SIG-M5 (cell line): Measurements from ENCODE around the gene NEMP1.
"Not testable (repeated sequence)": the region's sequence is repeated elsewhere in the genome, so short reads cannot be mapped to it uniquely, and the experiment has no call there.

Source experiments
- DNase-seq: peaks from one replicate; lab custom pipeline; 2025; lab: John Stamatoyannopoulos, UW

The NEMP1 gene

DNA sequence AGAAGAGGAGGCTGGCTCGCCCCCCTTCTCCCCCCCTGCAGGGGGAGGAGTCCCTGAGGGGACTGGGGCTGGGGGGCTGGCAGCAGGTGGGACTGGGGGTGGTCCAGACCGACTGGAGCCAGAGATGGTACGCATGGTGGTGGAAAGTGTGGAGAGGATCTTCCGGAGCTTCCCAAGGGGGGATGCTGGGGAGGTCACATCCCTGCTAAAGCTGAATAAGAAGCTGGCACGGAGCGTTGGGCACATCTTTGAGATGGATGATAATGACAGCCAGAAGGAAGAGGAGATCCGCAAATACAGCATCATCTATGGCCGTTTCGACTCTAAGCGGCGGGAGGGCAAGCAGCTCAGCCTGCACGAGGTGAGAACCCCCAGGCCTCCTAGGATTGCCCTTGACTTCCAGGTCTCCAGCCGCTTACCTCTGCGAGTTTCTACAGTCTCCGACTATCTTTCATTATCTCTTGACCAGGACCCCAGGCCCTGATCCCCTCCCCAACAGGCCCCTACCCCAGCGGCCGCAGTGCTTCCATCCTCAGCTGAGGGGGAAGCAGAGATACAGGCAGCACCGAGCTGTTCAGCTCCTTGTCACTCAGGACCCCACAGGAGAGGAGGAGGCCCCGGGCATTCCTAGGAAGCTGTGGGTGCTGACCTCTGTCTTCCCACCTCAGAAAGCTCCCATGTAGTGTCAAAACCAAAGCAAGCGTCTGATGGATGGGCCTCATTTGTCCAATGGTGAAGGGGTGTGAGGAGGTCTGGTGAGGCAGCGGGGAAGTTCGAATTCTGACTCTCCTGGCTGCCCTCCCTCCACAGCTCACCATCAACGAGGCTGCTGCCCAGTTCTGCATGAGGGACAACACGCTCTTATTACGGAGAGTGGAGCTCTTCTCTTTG, 13.3 kb upstream of the NEMP1 start:
- no peak for DNase-seq

GRCh38 chr12:57090924-57091637, 12.5 kb upstream of the NEMP1 start:
- no peak for DNase-seq

GRCh38 chr12:57090490-57090889, 11.9 kb upstream of the NEMP1 start:
- DNase-seq, result no peak

DNA sequence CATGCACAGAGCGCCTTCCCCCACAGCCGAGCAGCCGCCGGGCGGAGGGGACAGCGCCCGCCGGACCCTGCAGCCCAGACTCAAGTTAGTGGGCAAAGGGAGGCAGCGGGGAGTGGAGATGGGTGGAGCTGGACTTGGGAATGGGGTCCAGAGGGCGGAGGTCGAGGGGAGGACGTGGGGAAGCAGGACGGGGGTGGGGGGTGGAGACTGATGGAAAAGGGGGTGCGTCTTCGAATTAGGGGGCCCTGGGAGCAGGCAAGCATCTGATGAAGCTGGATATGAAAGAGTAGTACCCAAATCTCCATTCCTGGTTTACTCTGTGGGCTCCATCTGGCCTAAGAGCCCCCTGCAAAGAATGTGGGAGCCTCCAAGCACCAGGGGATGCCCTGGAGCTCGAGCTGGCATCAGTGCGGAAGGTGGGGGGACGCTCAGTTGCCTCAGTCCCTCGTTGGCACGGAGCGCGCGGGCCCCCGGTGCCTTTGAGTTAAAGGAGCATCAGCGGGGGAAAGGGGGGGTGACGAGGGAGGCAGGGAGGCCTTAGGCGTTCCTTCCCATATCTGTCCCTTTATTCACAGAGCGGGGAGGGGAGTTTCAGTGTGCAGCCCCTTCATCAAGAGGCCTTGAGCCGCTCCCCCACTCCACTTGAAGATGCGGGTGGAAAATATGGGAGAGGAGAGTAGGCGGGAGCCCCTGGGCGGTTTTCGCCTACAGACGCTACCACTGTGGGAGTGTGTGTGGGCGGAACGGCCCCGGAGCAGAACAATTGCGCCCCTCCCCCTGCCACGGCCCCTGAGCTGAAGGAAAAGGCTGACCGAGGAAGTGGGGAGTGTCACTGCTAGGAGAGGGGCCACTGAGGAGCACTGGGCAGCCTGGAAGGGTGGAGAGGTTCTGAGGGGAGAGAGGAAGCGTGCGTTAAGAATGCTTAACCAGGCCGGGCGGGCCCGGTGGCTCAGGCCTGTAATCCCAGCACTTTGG, 11.0 kb upstream of the NEMP1 start:
- no peak for DNase-seq

DNA sequence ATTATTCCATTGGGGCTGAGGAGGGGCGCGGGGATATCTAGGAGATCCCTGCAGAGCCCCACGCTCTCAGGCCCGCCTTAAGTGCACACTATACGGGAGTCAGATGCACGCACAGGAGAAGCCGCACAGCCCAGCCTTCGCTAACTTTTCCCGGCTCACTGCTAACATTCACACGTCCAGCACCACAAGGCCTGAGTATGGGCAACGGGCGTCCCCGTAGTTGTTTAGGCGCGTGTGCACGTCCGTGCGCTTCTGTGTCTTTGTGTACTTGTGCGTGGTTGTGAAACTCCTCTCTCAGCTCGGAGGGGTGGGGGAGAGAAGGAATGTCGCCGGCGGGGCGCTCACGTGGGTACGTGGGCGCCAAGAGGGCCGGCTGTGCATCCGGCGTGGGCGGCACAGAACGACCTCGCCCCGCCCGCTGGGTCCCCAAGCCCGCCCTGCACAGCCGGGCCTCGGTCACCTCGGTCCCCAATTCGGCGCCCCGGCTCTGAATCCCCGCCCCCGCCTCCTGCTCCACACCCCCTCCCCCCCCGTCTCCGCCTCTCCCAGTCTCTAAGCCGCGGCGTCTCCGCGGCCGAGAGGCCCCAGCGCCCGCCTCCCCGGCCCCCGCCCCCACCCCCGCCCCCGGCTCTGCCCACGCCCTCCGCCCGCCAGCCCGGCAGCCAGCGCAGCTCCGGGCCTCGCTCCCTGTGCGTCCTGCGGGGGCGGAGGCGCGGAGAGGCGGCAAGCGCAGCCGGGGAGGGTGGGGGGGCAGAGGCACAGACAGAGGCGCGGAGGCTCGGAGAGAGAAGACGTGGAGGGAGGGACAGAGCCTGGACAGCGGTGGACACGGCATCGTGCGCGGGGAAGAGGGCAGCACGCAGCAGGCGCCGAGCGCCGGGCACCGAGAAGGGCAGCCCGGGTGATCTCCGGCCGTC, 10.0 kb upstream of the NEMP1 start, which contains the start of gene NAB2:
Gene NAB2, plus strand, starts transcription at position 761 of the 917 bp plus-strand sequence. CDS start 158 bp downstream, outside the sequence.
- DNase-seq, result peak; percentile 87

GRCh38 chr12:57087691-57088353, 9.2 kb upstream of the NEMP1 start:
- peak; percentile 80 for DNase-seq

GRCh38 chr12:57087010-57087690, 8.6 kb upstream of the NEMP1 start:
- no peak for DNase-seq

GRCh38 chr12:57086493-57087009, 8.0 kb upstream of the NEMP1 start:
- DNase-seq, result no peak

GRCh38 chr12:57085999-57086492, 7.5 kb upstream of the NEMP1 start:
- DNase-seq, result no peak

- DNase-seq, result no peak
Observed at GRCh38 chr12:57080855-57081254, 2.3 kb upstream of the NEMP1 start.

- DNase-seq, result no peak
Observed at GRCh38 chr12:57079821-57080220, 1.2 kb upstream of the NEMP1 start.

DNA sequence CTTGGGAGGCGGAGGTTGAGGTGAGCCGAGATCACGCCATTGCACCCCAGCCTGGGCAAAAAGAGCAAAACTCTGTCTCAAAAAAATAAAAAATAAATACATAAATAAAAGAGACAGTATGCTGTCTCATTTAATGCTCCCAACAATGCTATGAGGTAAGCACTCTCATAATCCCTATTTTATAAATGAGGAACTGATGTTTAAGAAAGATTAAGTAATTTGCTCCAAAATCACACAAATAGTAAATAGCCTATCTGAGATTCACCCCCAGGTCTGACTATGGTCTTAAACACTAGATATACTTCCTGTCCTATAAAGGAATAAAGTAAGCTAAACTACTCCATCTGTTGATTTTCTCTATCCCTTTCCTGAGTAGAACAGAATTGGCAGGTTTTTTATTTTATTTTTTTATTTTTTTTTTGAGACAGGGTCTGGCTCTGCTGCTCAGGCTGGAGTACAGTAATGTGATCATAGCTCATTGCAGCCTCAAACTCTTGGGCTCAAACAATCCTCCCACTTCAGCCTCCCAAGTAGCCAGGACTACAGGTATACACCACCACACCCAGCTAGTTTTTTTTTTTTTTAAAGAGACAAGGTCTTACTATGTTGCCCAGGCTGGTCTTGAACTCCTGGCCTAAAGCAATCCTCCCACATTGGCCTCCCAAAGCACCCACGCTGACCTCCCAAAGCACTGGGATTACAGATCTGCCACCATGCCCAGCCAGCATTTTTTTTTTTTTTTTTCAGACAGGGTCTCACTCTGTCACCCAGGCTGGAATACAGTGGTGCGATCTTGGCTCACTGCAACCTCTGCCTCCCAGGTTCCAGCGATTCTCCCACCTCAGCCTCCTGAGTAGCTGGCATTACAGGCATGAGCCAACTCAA, 4.8 kb downstream of the NEMP1 start:
- DNase-seq, result not testable (repeated sequence)

- DNase-seq, result no peak
Observed at GRCh38 chr12:57072661-57073060, 5.9 kb downstream of the NEMP1 start.

- peak; percentile 86 for DNase-seq
Observed at GRCh38 chr12:57069523-57069922, 9.1 kb downstream of the NEMP1 start.

DNA sequence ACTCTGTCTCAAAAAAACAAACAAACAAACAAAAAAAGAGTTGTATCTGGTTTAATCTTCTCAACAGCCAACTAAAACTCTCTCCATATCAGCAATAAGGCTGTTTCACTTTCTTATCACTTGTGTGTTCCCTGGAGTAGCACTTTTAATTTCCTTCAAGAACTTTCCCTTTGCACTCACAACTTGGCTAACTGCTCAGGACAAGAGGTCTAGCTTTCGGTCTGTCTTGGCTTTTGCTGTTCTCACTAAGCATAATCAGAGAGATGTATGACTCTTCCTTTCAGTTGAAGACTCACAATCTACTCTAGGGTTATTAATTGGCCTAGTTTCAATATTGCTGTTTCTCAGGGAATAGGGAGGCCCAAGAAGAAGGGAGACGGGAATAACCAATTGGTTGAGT, 12.3 kb downstream of the NEMP1 start:
- no peak for DNase-seq

DNA sequence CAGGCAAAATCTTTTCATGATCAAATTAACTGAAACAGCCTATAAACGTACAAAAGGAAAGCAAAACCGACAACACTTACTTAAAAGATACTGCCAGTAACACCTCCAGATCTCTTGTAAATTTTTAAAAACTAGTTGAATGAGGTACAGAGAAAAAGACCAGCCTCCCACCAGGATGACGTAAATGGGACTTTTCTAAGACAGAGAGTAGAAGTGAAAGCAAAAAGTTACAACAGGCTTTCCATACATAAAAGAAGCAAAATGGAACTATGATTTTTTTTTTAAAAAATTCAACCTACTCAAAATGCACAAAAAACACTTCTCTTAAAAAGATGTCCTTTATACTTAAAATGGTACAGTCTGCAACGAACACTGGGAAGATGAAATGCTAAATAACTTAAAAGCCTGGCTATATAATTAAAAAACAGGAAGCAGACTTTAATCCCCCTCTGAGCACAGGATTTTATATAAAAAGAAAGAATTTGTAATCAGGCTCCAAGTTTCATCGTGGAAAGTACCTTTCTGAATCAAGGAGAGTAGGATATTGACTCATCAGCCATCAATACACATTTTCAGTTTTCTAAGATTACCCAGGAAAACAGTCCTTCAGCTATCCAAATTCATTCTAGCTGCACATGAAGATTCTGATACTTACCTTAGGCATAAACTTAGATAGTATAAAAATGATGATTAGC, 14.5 kb downstream of the NEMP1 start:
- no peak for DNase-seq

DNA sequence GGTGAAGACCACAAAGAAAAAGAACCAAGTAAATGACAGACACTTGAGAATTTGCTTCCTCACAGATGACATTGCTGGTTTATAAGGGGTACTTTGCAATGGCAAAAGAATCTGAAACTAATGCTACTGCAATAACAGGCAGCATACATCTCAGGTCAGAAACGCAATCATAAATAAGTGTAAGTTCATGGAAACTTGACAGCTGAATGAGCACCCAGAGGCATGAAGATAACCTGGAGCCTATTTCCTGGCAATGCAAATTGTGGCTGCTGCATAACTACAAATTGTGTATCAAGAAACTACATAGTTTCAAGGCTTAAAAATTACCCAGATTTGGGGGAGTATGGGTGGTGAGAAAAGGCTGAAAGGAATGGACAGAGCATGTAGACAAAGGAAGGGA, 20.1 kb downstream of the NEMP1 start:
- DNase-seq, result no peak
